A204.1 (cell line): Measurements from ENCODE around the gene KANSL1L.
"Not testable (repeated sequence)": the region's sequence is repeated elsewhere in the genome, so short reads cannot be mapped to it uniquely, and the experiment has no call there.

Experiments
- FAIRE-seq: peaks from 2 replicates; lab custom pipeline; 2012; peaks lifted over from hg19 to GRCh38; lab: Jason Lieb, UNC

KANSL1L gene

DNA sequence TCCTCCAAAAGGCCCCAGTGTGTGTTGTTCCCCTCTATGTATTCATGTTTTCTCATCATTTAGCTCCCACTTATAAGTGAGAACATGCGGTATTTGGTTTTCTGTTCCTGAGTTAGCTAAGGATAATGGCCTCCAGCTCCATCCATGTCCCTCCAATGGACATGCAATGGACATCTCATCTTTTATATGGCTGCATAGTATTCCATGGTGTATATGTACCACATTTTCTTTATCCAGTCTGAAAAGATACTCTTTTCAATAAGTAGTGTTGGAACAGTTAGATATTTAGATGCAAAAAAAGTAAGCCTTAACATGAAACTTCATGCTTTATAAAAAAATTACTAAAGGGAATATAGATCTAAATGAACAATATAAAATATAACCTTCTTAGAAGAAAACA is 5.9 kb upstream of the KANSL1L start:
- not testable (repeated sequence) for FAIRE-seq

- FAIRE-seq, result no peak
These were observed 2.9 kb upstream of the KANSL1L start for GRCh38 chr2:210174086-210174485.

DNA sequence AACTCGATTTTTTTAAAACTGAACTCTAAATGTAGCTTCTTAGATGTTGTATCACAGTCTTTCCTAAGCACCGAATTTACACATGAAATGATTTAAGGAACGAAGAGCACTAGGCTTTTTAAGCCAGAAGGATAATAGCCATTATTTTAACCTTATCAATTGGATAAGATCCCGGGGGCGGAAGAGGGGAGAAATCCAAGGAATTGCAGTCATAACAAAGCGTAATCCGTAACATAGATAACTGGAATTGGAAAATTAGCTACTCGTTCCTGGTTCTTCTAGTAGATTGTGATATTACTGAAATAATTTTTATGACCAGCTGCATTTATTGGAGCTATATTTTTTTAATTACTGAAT is 988 bp upstream of the KANSL1L start:
- no peak for FAIRE-seq

- peak; percentile 91 for FAIRE-seq
These were observed 534 bp downstream of the KANSL1L start for GRCh38 chr2:210170446-210171303.

DNA sequence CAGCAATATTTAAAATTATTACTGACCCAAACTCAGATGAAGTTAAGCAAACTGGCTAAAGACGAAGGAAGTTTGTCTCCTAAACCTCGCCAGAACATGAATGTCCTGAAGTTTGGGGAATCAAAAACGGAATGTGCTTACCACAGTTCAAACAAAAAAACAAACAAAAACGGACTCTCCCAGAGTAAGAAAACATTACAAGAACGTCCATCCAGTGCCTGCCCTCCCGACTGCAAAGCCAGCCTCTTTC is 1.1 kb downstream of the KANSL1L start:
- no peak for FAIRE-seq

- peak; percentile 80 for FAIRE-seq
These were observed 1.6 kb downstream of the KANSL1L start for GRCh38 chr2:210169516-210170195.

DNA sequence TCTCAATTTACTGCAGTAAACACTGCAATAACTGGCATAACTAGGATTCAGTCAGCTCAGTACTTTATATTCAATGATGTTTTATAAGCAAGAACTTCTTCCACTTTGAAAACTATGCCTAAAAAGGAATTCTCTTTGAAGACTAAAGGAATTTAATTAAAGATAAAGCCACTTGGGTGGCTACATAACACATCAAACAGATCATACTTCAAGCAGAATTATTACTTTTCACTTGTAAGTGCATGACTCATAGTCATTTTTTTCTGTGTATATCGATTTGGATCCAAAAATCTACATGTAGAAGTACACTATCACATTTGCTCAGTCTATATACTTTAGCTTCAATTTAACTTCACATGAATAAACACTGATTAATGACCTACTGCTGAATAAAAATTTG is 4.0 kb downstream of the KANSL1L start:
- FAIRE-seq, result no peak

GRCh38 chr2:210162466-210163124 is 8.6 kb downstream of the KANSL1L start:
- no peak for FAIRE-seq

DNA sequence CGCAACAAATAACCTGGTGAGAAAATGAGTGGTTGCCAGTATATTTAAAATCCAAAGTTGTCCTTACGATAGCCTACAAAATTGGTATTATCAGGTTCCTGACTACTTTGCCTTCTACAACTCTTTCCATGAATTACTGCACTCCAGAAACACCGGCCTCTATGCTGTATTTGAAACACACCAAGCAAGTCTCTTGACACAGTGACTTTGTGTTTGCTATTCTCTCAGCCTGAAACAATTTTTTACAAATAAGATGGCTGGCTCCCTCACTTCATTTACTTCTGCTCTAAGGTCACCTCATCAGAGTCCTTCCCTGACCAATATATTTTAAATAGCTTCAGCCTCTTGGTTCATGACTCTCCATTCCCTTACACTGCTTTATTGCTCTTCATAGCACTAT is 12.2 kb downstream of the KANSL1L start:
- FAIRE-seq, result no peak

DNA sequence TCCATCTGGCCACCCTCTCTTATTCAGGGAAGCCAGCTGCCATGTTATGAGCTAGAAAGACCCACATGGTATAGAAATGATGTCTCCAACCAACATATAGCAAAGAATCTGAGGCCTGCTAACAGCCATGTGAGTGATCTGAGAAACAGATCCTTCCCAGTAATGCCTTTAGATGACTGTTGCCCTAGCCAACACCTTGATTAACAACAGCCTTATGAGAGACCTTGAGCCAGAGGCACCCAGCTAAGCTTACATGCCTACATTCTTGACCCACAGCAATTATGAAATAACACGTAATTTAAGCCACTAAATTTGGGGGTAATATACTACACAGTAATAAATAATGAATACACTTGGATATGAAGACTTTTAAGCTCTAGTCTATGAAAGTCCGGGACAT is 13.0 kb downstream of the KANSL1L start:
- FAIRE-seq, result no peak

DNA sequence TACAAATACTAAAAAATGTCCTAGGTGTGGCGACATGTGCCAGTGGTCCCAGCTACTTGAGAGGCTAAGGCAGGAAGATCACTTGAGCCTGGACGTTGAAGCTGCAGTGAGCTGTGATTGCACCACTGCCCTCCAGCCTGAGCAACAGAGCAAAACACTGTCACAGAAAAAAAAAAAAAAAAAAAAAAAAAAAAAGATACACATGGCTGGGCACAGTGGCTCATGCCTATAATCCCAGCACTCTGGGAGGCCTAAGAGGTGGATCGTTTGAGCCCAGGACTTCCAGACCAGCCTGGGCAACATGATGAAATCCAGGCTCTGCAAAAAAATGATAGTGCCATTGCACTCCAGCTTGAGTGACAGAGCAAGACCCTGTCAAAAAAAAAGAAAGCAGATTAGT is 13.7 kb downstream of the KANSL1L start:
- FAIRE-seq, result no peak

DNA sequence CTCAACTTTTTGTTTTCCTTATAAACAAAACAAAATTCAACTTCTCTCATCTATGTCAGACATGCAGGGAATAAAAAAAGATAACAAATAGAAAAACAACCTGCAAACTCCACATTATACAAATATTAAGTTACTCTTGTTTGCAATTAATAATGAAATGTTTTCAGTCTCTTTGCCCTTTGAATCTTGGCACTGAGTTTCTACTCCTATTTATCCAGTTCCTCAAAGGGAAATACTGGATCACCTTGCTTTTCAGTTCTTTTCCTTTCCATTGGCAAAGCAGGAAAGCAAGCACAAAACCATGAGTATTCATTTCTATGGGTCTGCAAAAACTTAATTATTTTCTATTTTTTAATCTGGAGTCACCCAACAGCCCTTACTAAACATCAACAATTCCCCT is 23.6 kb downstream of the KANSL1L start:
- FAIRE-seq, result no peak

- FAIRE-seq, result no peak
These were observed 39.0 kb downstream of the KANSL1L start for GRCh38 chr2:210132239-210132638.

DNA sequence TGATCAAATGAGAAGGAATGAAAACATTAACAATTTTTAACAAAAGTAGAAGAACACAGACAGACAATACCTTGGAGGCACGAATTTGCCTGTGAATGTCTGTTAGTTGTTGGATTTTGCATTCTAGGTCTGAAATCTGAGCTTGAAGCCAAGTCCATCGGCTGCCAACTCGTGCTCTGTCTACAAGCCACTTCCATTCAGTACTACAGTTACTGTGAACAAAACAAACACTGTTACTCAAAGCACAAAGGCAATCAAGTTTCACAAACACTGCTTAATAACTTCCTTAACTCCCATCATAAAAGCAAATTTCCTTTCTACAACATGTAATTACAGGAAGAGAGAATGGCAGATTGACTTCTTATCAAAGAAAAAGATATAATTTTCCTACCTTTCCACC is 42.2 kb downstream of the KANSL1L start:
- FAIRE-seq, result no peak

- FAIRE-seq, result no peak
These were observed 57.5 kb downstream of the KANSL1L start for GRCh38 chr2:210113614-210114235.

- FAIRE-seq, result no peak
These were observed 58.3 kb downstream of the KANSL1L start for GRCh38 chr2:210112871-210113270.

GRCh38 chr2:210099940-210100339 is 71.3 kb downstream of the KANSL1L start:
- FAIRE-seq, result no peak

GRCh38 chr2:210094787-210095186 is 76.4 kb downstream of the KANSL1L start:
- FAIRE-seq, result no peak

- FAIRE-seq, result no peak
These were observed 78.4 kb downstream of the KANSL1L start for GRCh38 chr2:210092791-210093190.

- FAIRE-seq, result no peak
These were observed 84.3 kb downstream of the KANSL1L start for GRCh38 chr2:210086930-210087329.

DNA sequence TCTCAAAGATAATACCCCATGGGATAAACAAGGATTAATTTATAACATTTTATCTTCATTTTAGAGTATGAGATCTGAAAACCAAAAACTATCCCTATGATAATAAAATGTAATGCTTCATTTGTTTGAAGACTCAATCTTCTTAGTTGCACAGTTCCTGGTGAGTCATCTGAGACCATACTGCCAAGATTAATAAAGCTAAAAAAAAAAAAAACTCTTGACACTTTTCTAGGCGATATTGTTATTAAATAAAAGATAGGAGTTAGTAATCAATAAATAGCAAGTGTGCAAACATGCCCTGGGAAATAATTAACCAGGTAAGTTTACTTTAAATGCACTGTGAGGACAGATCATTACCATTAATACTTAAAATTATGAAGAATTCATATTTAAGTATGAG is 84.9 kb downstream of the KANSL1L start:
- no peak for FAIRE-seq

DNA sequence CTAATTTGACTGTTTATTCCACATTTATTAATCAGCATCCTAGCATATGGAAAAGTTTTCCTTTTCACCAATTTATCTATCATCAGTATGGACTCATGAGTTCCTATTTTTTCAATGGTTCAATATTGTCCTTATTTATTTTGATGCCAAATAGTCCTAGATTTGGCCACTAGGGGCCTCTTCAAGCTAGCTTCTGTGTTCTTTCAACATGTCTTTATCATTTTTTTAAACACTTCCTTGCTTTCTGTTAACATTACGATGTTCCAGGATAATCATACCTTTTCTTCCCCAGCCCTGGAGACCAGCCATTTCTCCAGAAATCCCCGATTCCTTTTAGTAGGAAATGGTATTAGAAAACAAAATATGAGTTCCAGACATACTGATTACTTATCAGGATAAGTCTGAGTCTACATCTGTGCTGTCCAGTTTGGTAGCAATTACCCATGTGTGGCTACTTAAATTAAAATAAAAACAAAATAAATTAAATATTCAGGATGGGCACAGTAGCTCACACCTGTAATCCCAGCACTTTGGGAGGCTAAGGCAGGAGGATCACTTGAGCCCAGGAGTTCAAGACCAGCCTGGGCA is 98.2 kb downstream of the KANSL1L start:
- peak; percentile 94 for FAIRE-seq

- FAIRE-seq, result no peak
These were observed 98.7 kb downstream of the KANSL1L start for GRCh38 chr2:210072493-210072892.
